ENCODE data around the gene TSGA10IP.

DNA sequence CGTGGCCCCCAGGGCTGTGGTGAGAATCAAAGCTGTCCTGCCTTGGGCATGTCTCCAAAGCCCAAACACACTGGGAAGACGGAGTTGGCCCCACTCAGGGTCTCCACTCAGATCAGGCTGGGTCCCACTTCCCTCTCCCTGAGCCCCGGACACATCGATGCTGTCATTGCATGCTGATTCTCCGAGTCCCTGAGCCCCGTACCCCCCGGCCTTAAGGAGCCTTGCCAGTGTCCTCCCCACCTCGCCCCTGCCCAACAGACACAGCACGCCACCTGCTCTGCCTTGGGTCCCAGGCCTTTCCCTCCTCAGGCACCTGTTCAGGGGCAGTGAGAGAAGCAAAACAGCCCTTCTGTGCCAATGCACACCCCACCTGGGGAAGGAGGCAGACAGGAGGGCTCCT, 42.1 kb downstream of the TSGA10IP start:
- TF ChIP-seq, protein P1, sequence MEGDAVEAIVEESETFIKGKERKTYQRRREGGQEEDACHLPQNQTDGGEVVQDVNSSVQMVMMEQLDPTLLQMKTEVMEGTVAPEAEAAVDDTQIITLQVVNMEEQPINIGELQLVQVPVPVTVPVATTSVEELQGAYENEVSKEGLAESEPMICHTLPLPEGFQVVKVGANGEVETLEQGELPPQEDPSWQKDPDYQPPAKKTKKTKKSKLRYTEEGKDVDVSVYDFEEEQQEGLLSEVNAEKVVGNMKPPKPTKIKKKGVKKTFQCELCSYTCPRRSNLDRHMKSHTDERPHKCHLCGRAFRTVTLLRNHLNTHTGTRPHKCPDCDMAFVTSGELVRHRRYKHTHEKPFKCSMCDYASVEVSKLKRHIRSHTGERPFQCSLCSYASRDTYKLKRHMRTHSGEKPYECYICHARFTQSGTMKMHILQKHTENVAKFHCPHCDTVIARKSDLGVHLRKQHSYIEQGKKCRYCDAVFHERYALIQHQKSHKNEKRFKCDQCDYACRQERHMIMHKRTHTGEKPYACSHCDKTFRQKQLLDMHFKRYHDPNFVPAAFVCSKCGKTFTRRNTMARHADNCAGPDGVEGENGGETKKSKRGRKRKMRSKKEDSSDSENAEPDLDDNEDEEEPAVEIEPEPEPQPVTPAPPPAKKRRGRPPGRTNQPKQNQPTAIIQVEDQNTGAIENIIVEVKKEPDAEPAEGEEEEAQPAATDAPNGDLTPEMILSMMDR (IDR thresholded peaks at IDR 0.05) = no peak
- TF ChIP-seq ZFX (IDR thresholded peaks at IDR 0.05; ENCODE audit: borderline replicate concordance) = no peak

All from 22Rv1 (cell line).